HepG2 (cell line): Measurements from ENCODE around the gene VAV2. TPM values are rescaled to one million over a fixed set of nuclear protein-coding genes. Genes with fewer than 3 reads are reported as not detected.

Experiments used
- ARNTL ChIP-seq: sonication (generic); formaldehyde crosslinking; IDR thresholded peaks from 2 replicates; pipeline ENCODE4 v1.4.0; 2020; ENCODE audit warnings: mild to moderate bottlenecking, missing genetic modification reagents
- DRAP1 ChIP-seq: IDR thresholded peaks from 2 replicates; pipeline ENCODE4 v1.6.1; 2016; ENCODE audit warnings: missing genetic modification reagents, missing compliant biosample characterization
- HDAC2 ChIP-seq: sonication (generic); formaldehyde crosslinking; IDR thresholded peaks from 2 replicates; pipeline ENCODE4 v1.4.0; 2020; ENCODE audit warnings: missing genetic modification reagents
- HNF1A ChIP-seq, 2 experiments: sonication (generic) in 1 of 2; formaldehyde crosslinking in 1 of 2; IDR thresholded peaks; 2 replicates each; pipeline versions ENCODE4 v1.4.0 to v1.6.1; 2016 to 2020; ENCODE audit warnings: borderline replicate concordance in 1 of 2, low read depth in 1 of 2, mild to moderate bottlenecking in 1 of 2, missing genetic modification reagents in 1 of 2
- JUN ChIP-seq: sonication (generic); formaldehyde crosslinking; IDR thresholded peaks from 2 replicates; pipeline ENCODE4 v1.4.0; 2020; ENCODE audit warnings: mild to moderate bottlenecking, missing genetic modification reagents
- MIXL1 ChIP-seq: IDR thresholded peaks from 2 replicates; pipeline ENCODE4 v1.6.1; 2016
- NR2C2 ChIP-seq: sonication (generic); formaldehyde crosslinking; IDR thresholded peaks from 2 replicates; pipeline ENCODE4 v1.4.0; 2020; ENCODE audit warnings: missing genetic modification reagents, mild to moderate bottlenecking, moderate library complexity, borderline replicate concordance
- SPEN ChIP-seq: sonication (generic); formaldehyde crosslinking; IDR thresholded peaks from 2 replicates; pipeline ENCODE4 v1.5.1; 2020; ENCODE audit warnings: low read depth, mild to moderate bottlenecking, missing genetic modification reagents
- ZBTB40 ChIP-seq, 2 experiments: fragments of 450-650 bp in 1 of 2; sonication (generic) in 1 of 2; formaldehyde crosslinking in 1 of 2; IDR thresholded peaks; 2 replicates each; pipeline versions ENCODE4 v1.6.1 to v1.8.0; 2016 to 2022; ENCODE audit warnings: antibody characterized with exemption in 1 of 2, mild to moderate bottlenecking in 1 of 2, missing genetic modification reagents in 1 of 2
- ZNF770 ChIP-seq: sonication (generic); formaldehyde crosslinking; IDR thresholded peaks from 2 replicates; pipeline ENCODE4 v1.5.0; 2020; ENCODE audit warnings: mild to moderate bottlenecking, missing genetic modification reagents
- ZSCAN29 ChIP-seq: sonication (generic); formaldehyde crosslinking; conservative IDR thresholded peaks from 2 replicates; pipeline ENCODE4 v1.4.0; 2020; ENCODE audit warnings: mild to moderate bottlenecking, missing genetic modification reagents
- polyA plus RNA-seq, 8 experiments: library from polyadenylated mRNA; depleted of rRNA in 3 of 8; stranded (reverse) in 7 of 8; unstranded in 1 of 8; fragments of >200 nt; fragmentation: Illumina TruSeq in 4 of 8; extraction: Trizol in 4 of 8; gene quantifications; 2 replicates each; pipeline versions ENCODE4 v1.2.1 to v1.2.3, GENCODE V29; 2011 to 2016; ENCODE audit warnings: low read depth in 4 of 8, missing spikeins in 1 of 8, mixed read lengths in 1 of 8; ENCODE audit not compliant: insufficient read depth in 1 of 8
- total RNA-seq, 5 experiments: library from RNA; depleted of rRNA; stranded (reverse); fragments of >200 nt; fragmentation: Illumina TruSeq; extraction: Trizol; gene quantifications; 2 replicates each; pipeline ENCODE4 v1.2.3, GENCODE V29; 2016; ENCODE audit warnings: low read depth in 1 of 5

The VAV2 gene
- total and polyA plus RNA-seq, 2 of the 13 experiments (the other 11 are each of a cell fraction or from before 2014, with no cell fraction given): 22.5 to 22.9 TPM

GRCh38 chr9:133715866-133716563, 276.1 kb downstream of the VAV2 start (continued):
- TF ChIP-seq NR2C2 (CRISPR knock-in tag) (peak; percentile 74), JUN (no peak), HNF1A (IDR thresholded peaks at IDR 0.05; ENCODE audit: low read depth) (no peak), HNF1A (CRISPR knock-in tag; IDR thresholded peaks at IDR 0.05; ENCODE audit: borderline replicate concordance) (peak; percentile 54; the same call in 1 of the 2 replicates), ZNF770 (peak; percentile 51; the same call in 1 of the 2 replicates), ARNTL (CRISPR knock-in tag) (peak; percentile 80; the same call in 1 of the 2 replicates), MIXL1 (CRISPR knock-in tag) (no peak), HDAC2 (CRISPR knock-in tag) (peak; percentile 48; the same call in 1 of the 2 replicates), DRAP1 (CRISPR knock-in tag) (0 out of 2 replicates have a peak, but pooled peaks have one; percentile 21), ZSCAN29 (CRISPR knock-in tag) (0 out of 2 replicates have a peak, but pooled peaks have one; percentile 40), SPEN (peak; percentile 37; the same call in 1 of the 2 replicates), ZBTB40 (IDR thresholded peaks at IDR 0.05) (no peak), ZBTB40 (CRISPR knock-in tag; IDR thresholded peaks at IDR 0.05) (no peak; the same call in 1 of the 2 replicates)
